ENCODE results near the gene NRROS.

The NRROS gene

GRCh38 chr3:196646666-196647216 lies 7.2 kb downstream of the NRROS start:
- TF ChIP-seq CTCF (IDR thresholded peaks at IDR 0.05; ENCODE audit: borderline replicate concordance, insufficient read depth, low read depth, low read length), result no peak
- no peak overlapping the region for H3K4me3 ChIP-seq (ENCODE audit: low read depth, low read length)

- H3K4me3 ChIP-seq (ENCODE audit: low read depth, low read length), result no peak overlapping the region
These were observed 11.3 kb downstream of the NRROS start for GRCh38 chr3:196650740-196651311.

GRCh38 chr3:196651819-196652218 lies 12.3 kb downstream of the NRROS start:
- TF ChIP-seq CTCF (IDR thresholded peaks at IDR 0.05; ENCODE audit: borderline replicate concordance, insufficient read depth, low read depth, low read length), result no peak
- no peak overlapping the region for H3K4me3 ChIP-seq (ENCODE audit: low read depth, low read length)

More at GRCh38 chr3:196650740-196651311, 11.3 kb downstream of the NRROS start:
- TF ChIP-seq CTCF (IDR thresholded peaks at IDR 0.05; ENCODE audit: borderline replicate concordance, insufficient read depth, low read depth, low read length), result no peak

- TF ChIP-seq CTCF (IDR thresholded peaks at IDR 0.05; ENCODE audit: borderline replicate concordance, insufficient read depth, low read depth, low read length), result no peak
- H3K4me3 ChIP-seq (ENCODE audit: low read depth, low read length), result no peak overlapping the region
These were observed 13.7 kb downstream of the NRROS start for GRCh38 chr3:196652961-196653795.

- no peak overlapping the region for H3K4me3 ChIP-seq (ENCODE audit: low read depth, low read length)
- TF ChIP-seq CTCF (IDR thresholded peaks at IDR 0.05; ENCODE audit: borderline replicate concordance, insufficient read depth, low read depth, low read length), result no peak
These were observed 14.7 kb downstream of the NRROS start for GRCh38 chr3:196654006-196654734.

- H3K4me3 ChIP-seq (ENCODE audit: low read depth, low read length), result no peak overlapping the region
These were observed 15.2 kb downstream of the NRROS start for GRCh38 chr3:196654735-196655090.

More at GRCh38 chr3:196654735-196655090, 15.2 kb downstream of the NRROS start:
- no peak for TF ChIP-seq CTCF (IDR thresholded peaks at IDR 0.05; ENCODE audit: borderline replicate concordance, insufficient read depth, low read depth, low read length)

Data from GM12875 (cell line).